Body of pancreas (tissue), 4 donors: Measurements from ENCODE around the gene CHCHD10.

Experiments
- CTCF ChIP-seq, 7 experiments: fragments of 450-650 bp in 4 of 7; fragments of 200-600 bp in 3 of 7; sonication (generic) in 3 of 7; IDR thresholded peaks; one replicate each; pipeline ENCODE4 v1.5.1; 2016 to 2019; ENCODE audit warnings: antibody characterized with exemption in 7 of 7
- POLR2A ChIP-seq, 3 donors: fragments of 450-650 bp; IDR thresholded peaks; one replicate each; pipeline ENCODE4 v1.6.1; 2016; ENCODE audit warnings: antibody characterized with exemption in 3 of 3, mild to moderate bottlenecking in 2 of 3

- TF ChIP-seq POLR2A (IDR thresholded peaks at IDR 0.05) = no peak
- TF ChIP-seq CTCF (IDR thresholded peaks at IDR 0.05) = no peak
Measured at GRCh38 chr22:23749841-23750301, 17.9 kb downstream of the CHCHD10 start.
